HG02623 (cell line): ENCODE results near the gene ZNF385C.

Experiments used
- ATAC-seq: cut with Tn5 transposase; IDR thresholded peaks from one replicate; pipeline ENCODE4 v1.9.1; 2021; ENCODE audit warnings: moderate library complexity; ENCODE audit not compliant: unreplicated experiment

The ZNF385C gene

GRCh38 chr17:41996855-41997164, 101.5 kb downstream of the ZNF385C start:
- no peak for ATAC-seq

GRCh38 chr17:41992576-41992975, 105.7 kb downstream of the ZNF385C start:
- no peak for ATAC-seq

GRCh38 chr17:41989702-41990419, 108.4 kb downstream of the ZNF385C start:
- ATAC-seq, result no peak

GRCh38 chr17:41988418-41988817, 109.9 kb downstream of the ZNF385C start:
- no peak for ATAC-seq

- no peak for ATAC-seq
These were observed 110.6 kb downstream of the ZNF385C start for GRCh38 chr17:41987642-41988041.

- no peak for ATAC-seq
These were observed 111.6 kb downstream of the ZNF385C start for GRCh38 chr17:41986634-41987033.

- ATAC-seq, result no peak
These were observed 112.4 kb downstream of the ZNF385C start for GRCh38 chr17:41985919-41986318.

- no peak for ATAC-seq
These were observed 113.8 kb downstream of the ZNF385C start for GRCh38 chr17:41984454-41984853.

GRCh38 chr17:41982026-41982760, 116.1 kb downstream of the ZNF385C start:
- no peak for ATAC-seq

- no peak for ATAC-seq
These were observed 120.3 kb downstream of the ZNF385C start for GRCh38 chr17:41977991-41978390.

GRCh38 chr17:41976142-41976768, 122.0 kb downstream of the ZNF385C start:
- no peak for ATAC-seq
